HepG2 (cell line): ENCODE results near the gene NPC1. TPM values are rescaled to one million over a fixed set of nuclear protein-coding genes. Genes with fewer than 3 reads are reported as not detected.

Experiments
- AHDC1 ChIP-seq: sonication (generic); formaldehyde crosslinking; IDR thresholded peaks from 2 replicates; pipeline ENCODE4 v1.5.1; 2020; ENCODE audit warnings: mild to moderate bottlenecking, missing genetic modification reagents, borderline replicate concordance
- CBFB ChIP-seq: sonication (generic); formaldehyde crosslinking; IDR thresholded peaks from 2 replicates; pipeline ENCODE4 v1.4.0; 2020; ENCODE audit warnings: missing genetic modification reagents
- NCOA1 ChIP-seq: sonication (generic); formaldehyde crosslinking; IDR thresholded peaks from 2 replicates; pipeline ENCODE4 v1.9.0; 2021; ENCODE audit warnings: missing genetic modification reagents
- SOX6 ChIP-seq, 2 experiments: fragments of 450-650 bp in 1 of 2; sonication (generic) in 1 of 2; formaldehyde crosslinking in 1 of 2; IDR thresholded peaks; 2 replicates each; pipeline versions ENCODE4 v1.4.0 to v1.6.1; 2017 to 2020; ENCODE audit warnings: antibody characterized with exemption in 1 of 2, mild to moderate bottlenecking in 1 of 2, missing genetic modification reagents in 1 of 2
- TARDBP ChIP-seq: sonication (generic); formaldehyde crosslinking; IDR thresholded peaks from 2 replicates; pipeline ENCODE4 v1.8.0; 2022; ENCODE audit warnings: mild to moderate bottlenecking, missing genetic modification reagents
- ZBTB20 ChIP-seq: sonication (generic); formaldehyde crosslinking; IDR thresholded peaks from 2 replicates; pipeline ENCODE4 v1.8.1; 2023; ENCODE audit warnings: missing genetic modification reagents, low read depth, mild to moderate bottlenecking, borderline replicate concordance
- ZBTB3 ChIP-seq: sonication (generic); formaldehyde crosslinking; IDR thresholded peaks from 2 replicates; pipeline ENCODE4 v1.4.0; 2020; ENCODE audit warnings: low read depth, mild to moderate bottlenecking, moderate library complexity, missing genetic modification reagents, borderline replicate concordance
- ZBTB46 ChIP-seq: sonication (generic); formaldehyde crosslinking; IDR thresholded peaks from 2 replicates; pipeline ENCODE4 v1.4.0; 2020; ENCODE audit warnings: mild to moderate bottlenecking, missing genetic modification reagents, borderline replicate concordance
- ZFP37 ChIP-seq: sonication (generic); formaldehyde crosslinking; IDR thresholded peaks from 2 replicates; pipeline ENCODE4 v1.4.0; 2020; ENCODE audit warnings: missing genetic modification reagents, borderline replicate concordance
- ZIK1 ChIP-seq: sonication (generic); formaldehyde crosslinking; IDR thresholded peaks from 2 replicates; pipeline ENCODE4 v1.5.0; 2020; ENCODE audit warnings: mild to moderate bottlenecking, low read depth, missing genetic modification reagents, borderline replicate concordance
- ZNF138 ChIP-seq: sonication (generic); formaldehyde crosslinking; IDR thresholded peaks from 2 replicates; pipeline ENCODE4 v1.5.0; 2020; ENCODE audit warnings: mild to moderate bottlenecking, low read depth, missing genetic modification reagents
- ZNF33B ChIP-seq: sonication (generic); formaldehyde crosslinking; IDR thresholded peaks from 2 replicates; pipeline ENCODE4 v1.5.1; 2020; ENCODE audit warnings: mild to moderate bottlenecking, missing genetic modification reagents
- ZNF530 ChIP-seq: sonication (generic); formaldehyde crosslinking; IDR thresholded peaks from 2 replicates; pipeline ENCODE4 v1.5.0; 2020; ENCODE audit warnings: low read depth, mild to moderate bottlenecking, missing genetic modification reagents
- ZNF549 ChIP-seq: sonication (generic); formaldehyde crosslinking; IDR thresholded peaks from 2 replicates; pipeline ENCODE4 v1.5.0; 2020; ENCODE audit warnings: missing genetic modification reagents
- ZNF83 ChIP-seq: sonication (generic); formaldehyde crosslinking; IDR thresholded peaks from 2 replicates; pipeline ENCODE4 v1.4.0; 2020; ENCODE audit warnings: missing genetic modification reagents, mild to moderate bottlenecking, borderline replicate concordance
- ZNF891 ChIP-seq: sonication (generic); formaldehyde crosslinking; IDR thresholded peaks from 2 replicates; pipeline ENCODE4 v1.5.0; 2020; ENCODE audit warnings: mild to moderate bottlenecking, missing genetic modification reagents
- ZSCAN21 ChIP-seq: sonication (generic); formaldehyde crosslinking; IDR thresholded peaks from 2 replicates; pipeline ENCODE4 v1.8.0; 2022; ENCODE audit warnings: mild to moderate bottlenecking, missing genetic modification reagents, moderate library complexity, borderline replicate concordance
- polyA plus RNA-seq, 8 experiments: library from polyadenylated mRNA; depleted of rRNA in 3 of 8; stranded (reverse) in 7 of 8; unstranded in 1 of 8; fragments of >200 nt; fragmentation: Illumina TruSeq in 4 of 8; extraction: Trizol in 4 of 8; gene quantifications; 2 replicates each; pipeline versions ENCODE4 v1.2.1 to v1.2.3, GENCODE V29; 2011 to 2016; ENCODE audit warnings: low read depth in 4 of 8, missing spikeins in 1 of 8, mixed read lengths in 1 of 8; ENCODE audit not compliant: insufficient read depth in 1 of 8
- total RNA-seq, 5 experiments: library from RNA; depleted of rRNA; stranded (reverse); fragments of >200 nt; fragmentation: Illumina TruSeq; extraction: Trizol; gene quantifications; 2 replicates each; pipeline ENCODE4 v1.2.3, GENCODE V29; 2016; ENCODE audit warnings: low read depth in 1 of 5
- TF ChIP-seq, protein P1 (sequence below): sonication (generic); IDR thresholded peaks from 2 replicates; pipeline ENCODE4 v1.6.1; 2016; ENCODE audit warnings: low read depth, borderline replicate concordance
- TF ChIP-seq, protein P2 (sequence below): sonication (generic); formaldehyde crosslinking; IDR thresholded peaks from 2 replicates; pipeline ENCODE4 v1.4.0; 2020; ENCODE audit warnings: missing genetic modification reagents

The NPC1 gene
- total and polyA plus RNA-seq, 2 of the 13 experiments (the other 11 are each of a cell fraction or from before 2014, with no cell fraction given), result 46.5 to 114 TPM

DNA sequence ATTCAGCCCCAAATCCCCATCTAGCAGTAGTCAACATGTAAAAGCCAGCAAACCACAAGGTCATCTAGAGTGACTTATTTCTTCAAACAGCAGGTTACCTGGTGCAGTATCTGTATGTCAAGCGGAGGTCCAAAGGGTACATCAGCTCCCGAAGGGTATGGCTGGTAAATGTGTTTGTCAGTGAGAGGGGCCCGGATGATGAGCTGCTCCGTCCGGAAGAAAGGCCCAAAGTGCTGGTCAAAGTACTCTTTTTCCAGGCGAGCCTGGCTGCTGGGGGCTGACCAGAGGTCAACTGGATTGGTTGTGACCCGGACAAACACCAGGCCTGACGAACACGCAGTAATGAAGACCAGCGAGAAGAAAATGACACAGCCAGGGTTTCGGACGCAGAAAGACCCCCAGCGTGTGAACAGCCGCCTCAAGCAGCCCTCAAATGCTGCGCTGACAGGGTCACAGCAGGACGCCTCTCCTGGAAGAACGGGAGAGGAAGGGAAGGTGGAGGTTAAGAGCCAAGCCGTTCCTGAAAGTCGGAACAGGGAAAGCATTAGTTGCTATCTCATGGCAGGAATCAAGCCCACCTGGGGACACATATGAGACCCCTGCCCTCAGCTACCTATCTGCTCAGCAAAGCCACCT lies 30.0 kb downstream of the NPC1 start (continued):
- TF ChIP-seq CBFB (CRISPR knock-in tag) (0 out of 2 replicates have a peak, but pooled peaks have one; percentile 70), ZNF891 (peak; percentile 54; the same call in 1 of the 2 replicates), TARDBP (CRISPR knock-in tag) (peak; percentile 80), ZNF530 (CRISPR knock-in tag) (no peak), ZNF33B (no peak), ZBTB46 (no peak), ZSCAN21 (CRISPR knock-in tag) (peak; percentile 100), ZBTB20 (CRISPR knock-in tag) (peak; percentile 99), ZIK1 (no peak), ZNF138 (CRISPR knock-in tag) (no peak), ZBTB3 (CRISPR knock-in tag) (peak; percentile 66; the same call in 1 of the 2 replicates), SOX6 (IDR thresholded peaks at IDR 0.05) (no peak), SOX6 (CRISPR knock-in tag; IDR thresholded peaks at IDR 0.05) (peak; percentile 91), ZNF549 (no peak; the same call in 1 of the 2 replicates), ZFP37 (peak; percentile 71; the same call in 1 of the 2 replicates), NCOA1 (CRISPR knock-in tag) (no peak), AHDC1 (CRISPR knock-in tag) (peak; percentile 96), ZNF83 (no peak)
- TF ChIP-seq, protein P1, sequence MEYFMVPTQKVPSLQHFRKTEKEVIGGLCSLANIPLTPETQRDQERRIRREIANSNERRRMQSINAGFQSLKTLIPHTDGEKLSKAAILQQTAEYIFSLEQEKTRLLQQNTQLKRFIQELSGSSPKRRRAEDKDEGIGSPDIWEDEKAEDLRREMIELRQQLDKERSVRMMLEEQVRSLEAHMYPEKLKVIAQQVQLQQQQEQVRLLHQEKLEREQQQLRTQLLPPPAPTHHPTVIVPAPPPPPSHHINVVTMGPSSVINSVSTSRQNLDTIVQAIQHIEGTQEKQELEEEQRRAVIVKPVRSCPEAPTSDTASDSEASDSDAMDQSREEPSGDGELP, result peak; percentile 44; the same call in 1 of the 2 replicates
- TF ChIP-seq, protein P2, sequence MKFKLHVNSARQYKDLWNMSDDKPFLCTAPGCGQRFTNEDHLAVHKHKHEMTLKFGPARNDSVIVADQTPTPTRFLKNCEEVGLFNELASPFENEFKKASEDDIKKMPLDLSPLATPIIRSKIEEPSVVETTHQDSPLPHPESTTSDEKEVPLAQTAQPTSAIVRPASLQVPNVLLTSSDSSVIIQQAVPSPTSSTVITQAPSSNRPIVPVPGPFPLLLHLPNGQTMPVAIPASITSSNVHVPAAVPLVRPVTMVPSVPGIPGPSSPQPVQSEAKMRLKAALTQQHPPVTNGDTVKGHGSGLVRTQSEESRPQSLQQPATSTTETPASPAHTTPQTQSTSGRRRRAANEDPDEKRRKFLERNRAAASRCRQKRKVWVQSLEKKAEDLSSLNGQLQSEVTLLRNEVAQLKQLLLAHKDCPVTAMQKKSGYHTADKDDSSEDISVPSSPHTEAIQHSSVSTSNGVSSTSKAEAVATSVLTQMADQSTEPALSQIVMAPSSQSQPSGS (CRISPR knock-in tag), result peak; percentile 72; the same call in 1 of the 2 replicates
